Measurements from ENCODE around the gene MCCC2. TPM values are rescaled to one million over a fixed set of nuclear protein-coding genes. Genes with fewer than 3 reads are reported as not detected.

MCCC2 gene
- total RNA-seq, 1 experiment from 2014 or later, result 47.2 TPM

DNA sequence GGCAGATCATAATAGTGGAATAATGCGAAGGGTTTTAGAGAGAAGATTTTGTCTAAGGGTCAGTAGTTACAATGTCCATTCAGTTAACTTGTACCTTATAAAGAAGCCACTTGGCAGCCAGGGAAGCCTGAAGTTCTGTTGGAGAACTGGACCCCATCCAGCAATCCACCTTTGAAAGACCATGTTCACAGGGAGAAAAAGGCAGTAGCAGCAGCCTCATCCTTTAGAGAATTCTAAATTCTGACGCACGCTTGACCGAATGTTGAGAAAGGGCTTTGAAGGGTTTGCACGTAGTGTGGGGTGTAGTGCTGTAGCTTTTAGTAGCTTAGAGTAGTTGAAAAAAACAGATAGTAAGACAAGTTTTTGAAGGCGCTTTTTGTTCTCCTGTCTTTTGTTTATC lies 42.8 kb downstream of the MCCC2 start:
- no TSS peak for BruUV-seq (replicated peaks)
- Histone ChIP-seq H3K4me3 (replicated peaks in 1 of 2; ENCODE audit: low read depth in 1 of 2, low read length in 2 of 2) (no peak overlapping the region), H3K4me2 (ENCODE audit: low read length) (no peak overlapping the region), H3K27ac (ENCODE audit: low read depth, low read length) (no peak overlapping the region), H3K27me3 (ENCODE audit: insufficient read depth, low read length) (no peaks in the 10 kb centered on the region), H3K36me3 (ENCODE audit: control insufficient read depth in 1 of 2, insufficient read depth in 2 of 2, low read length in 2 of 2) (no peaks in the 10 kb centered on the region), H3K9me2 (ENCODE audit: insufficient read depth) (no peaks in the 10 kb centered on the region), H4K20me1 (ENCODE audit: insufficient read depth) (no peaks in the 10 kb centered on the region), H3K9ac (ENCODE audit: low read length) (no peak overlapping the region), H3K4me1 (ENCODE audit: control insufficient read depth in 1 of 2, insufficient read depth in 2 of 2, low read length in 2 of 2) (no peaks in the 10 kb centered on the region), H3K79me2 (ENCODE audit: insufficient read depth, low read length) (no peaks in the 10 kb centered on the region), H3K9me3 (ENCODE audit: control insufficient read depth in 1 of 2, insufficient read depth in 1 of 2, low read depth in 1 of 2, low read length in 2 of 2) (no peaks in the 10 kb centered on the region), H2AFZ (ENCODE audit: low read depth, low read length, poor library complexity, severe bottlenecking) (no peak overlapping the region)
- DNase-seq (ENCODE audit: low read depth, low spot score), result no peak
- no peak for TF ChIP-seq POLR2A (IDR thresholded peaks at IDR 0.05; ENCODE audit: borderline replicate concordance, extremely low read depth, insufficient read depth, insufficient read length)
- TF ChIP-seq JUND (IDR thresholded peaks at IDR 0.05), result no peak
- no peak for TF ChIP-seq FOSL1 (IDR thresholded peaks at IDR 0.05; ENCODE audit: low read depth)
- TF ChIP-seq, protein P1, sequence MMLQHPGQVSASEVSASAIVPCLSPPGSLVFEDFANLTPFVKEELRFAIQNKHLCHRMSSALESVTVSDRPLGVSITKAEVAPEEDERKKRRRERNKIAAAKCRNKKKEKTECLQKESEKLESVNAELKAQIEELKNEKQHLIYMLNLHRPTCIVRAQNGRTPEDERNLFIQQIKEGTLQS (IDR thresholded peaks at IDR 0.05), result no peak
- TF ChIP-seq CBX3 (IDR thresholded peaks at IDR 0.05; ENCODE audit: low read depth), result no peak
- no peak for TF ChIP-seq POLR2AphosphoS5 (IDR thresholded peaks at IDR 0.05; ENCODE audit: low read depth, low read length)
- TF ChIP-seq, protein P2, sequence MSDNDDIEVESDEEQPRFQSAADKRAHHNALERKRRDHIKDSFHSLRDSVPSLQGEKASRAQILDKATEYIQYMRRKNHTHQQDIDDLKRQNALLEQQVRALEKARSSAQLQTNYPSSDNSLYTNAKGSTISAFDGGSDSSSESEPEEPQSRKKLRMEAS (IDR thresholded peaks at IDR 0.05), result no peak
- TF ChIP-seq EGR1 (IDR thresholded peaks at IDR 0.05; ENCODE audit: low read depth), result no peak
- TF ChIP-seq YY1 (IDR thresholded peaks at IDR 0.05; ENCODE audit: extremely low read depth, insufficient replicate concordance, low read depth, low read length), result no peak
- TF ChIP-seq SIN3A (IDR thresholded peaks at IDR 0.05; ENCODE audit: low read depth), result no peak
- TF ChIP-seq ELF1 (IDR thresholded peaks at IDR 0.05; ENCODE audit: borderline replicate concordance, low read depth), result no peak
- no peak for TF ChIP-seq ZNF274 (IDR thresholded peaks at IDR 0.05; ENCODE audit: low read depth, low read length)
- TF ChIP-seq EZH2phosphoT487 (IDR thresholded peaks at IDR 0.05; ENCODE audit: borderline replicate concordance), result no peak
- TF ChIP-seq RAD21 (IDR thresholded peaks at IDR 0.05; ENCODE audit: low read depth), result no peak
- TF ChIP-seq, protein P3, sequence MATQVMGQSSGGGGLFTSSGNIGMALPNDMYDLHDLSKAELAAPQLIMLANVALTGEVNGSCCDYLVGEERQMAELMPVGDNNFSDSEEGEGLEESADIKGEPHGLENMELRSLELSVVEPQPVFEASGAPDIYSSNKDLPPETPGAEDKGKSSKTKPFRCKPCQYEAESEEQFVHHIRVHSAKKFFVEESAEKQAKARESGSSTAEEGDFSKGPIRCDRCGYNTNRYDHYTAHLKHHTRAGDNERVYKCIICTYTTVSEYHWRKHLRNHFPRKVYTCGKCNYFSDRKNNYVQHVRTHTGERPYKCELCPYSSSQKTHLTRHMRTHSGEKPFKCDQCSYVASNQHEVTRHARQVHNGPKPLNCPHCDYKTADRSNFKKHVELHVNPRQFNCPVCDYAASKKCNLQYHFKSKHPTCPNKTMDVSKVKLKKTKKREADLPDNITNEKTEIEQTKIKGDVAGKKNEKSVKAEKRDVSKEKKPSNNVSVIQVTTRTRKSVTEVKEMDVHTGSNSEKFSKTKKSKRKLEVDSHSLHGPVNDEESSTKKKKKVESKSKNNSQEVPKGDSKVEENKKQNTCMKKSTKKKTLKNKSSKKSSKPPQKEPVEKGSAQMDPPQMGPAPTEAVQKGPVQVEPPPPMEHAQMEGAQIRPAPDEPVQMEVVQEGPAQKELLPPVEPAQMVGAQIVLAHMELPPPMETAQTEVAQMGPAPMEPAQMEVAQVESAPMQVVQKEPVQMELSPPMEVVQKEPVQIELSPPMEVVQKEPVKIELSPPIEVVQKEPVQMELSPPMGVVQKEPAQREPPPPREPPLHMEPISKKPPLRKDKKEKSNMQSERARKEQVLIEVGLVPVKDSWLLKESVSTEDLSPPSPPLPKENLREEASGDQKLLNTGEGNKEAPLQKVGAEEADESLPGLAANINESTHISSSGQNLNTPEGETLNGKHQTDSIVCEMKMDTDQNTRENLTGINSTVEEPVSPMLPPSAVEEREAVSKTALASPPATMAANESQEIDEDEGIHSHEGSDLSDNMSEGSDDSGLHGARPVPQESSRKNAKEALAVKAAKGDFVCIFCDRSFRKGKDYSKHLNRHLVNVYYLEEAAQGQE (IDR thresholded peaks at IDR 0.05; ENCODE audit: low read depth), result no peak
- no peak for TF ChIP-seq TCF7L2 (IDR thresholded peaks at IDR 0.05; ENCODE audit: borderline replicate concordance, extremely low read depth, insufficient read depth, insufficient read length)
- no peak for TF ChIP-seq SP1 (IDR thresholded peaks at IDR 0.05; ENCODE audit: low read depth)
- intact Hi-C loops (cut with micrococcal nuclease), result no loop called here
- ChIA-PET CTCF (no interaction called here), RAD21 (ENCODE audit: low non-redundant PET in 1 of 2, low total read pairs in 2 of 2, uncharacterized antibody in 2 of 2, unreplicated experiment in 2 of 2) (no interaction called here), POLR2A (no interaction called here)
- ATAC-seq, result no peak

Measured in HCT116 (cell line).